ENCODE results near the gene BMERB1.

Gene BMERB1

DNA sequence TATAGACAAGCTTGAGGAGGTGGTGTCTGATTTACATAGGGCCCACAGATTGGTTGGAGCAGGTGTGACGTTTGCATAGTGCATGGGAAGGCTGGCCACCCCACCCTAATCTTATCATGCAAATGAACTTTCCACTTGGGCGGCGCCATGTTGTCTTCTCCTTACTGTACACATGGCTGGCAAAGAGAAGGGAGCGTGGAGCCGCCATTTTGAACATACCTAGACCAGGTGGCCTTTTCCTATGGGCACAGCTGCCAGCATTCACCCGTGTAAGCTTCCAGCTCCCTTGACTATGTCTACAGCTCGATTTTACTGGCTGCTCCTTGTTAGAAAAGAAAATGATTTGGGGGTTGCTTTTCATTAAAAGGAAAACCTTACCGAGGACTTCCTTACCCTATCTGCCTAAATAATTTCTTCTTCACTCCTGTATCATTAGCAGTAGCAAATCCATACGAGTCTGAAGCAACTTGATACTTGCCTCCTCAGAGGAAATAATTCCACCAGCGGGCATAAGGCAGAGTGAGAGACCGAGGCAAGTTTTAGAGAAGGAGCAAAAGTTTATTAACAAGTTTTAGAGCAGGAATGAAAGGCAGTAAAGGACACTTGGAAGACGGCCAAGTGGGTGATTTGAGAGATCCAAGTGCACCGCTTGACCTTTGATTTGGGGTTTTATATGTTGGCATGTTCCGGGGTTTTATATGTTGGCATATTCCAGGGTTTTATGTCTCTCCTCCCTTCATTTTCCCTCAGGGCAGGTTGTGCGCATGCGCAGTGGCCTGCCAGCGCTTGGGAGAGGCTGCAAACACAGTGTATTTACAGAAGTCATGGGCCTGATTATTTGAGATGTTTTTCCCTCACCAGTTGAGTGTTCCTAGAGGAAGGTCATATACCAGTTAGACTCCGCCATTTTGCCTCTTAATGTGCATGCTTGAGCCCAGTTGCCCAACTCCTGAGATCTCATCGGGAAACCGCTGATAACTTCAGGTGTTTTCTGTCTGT, 142.9 kb downstream of the BMERB1 start:
- Histone ChIP-seq H4K8ac (ENCODE audit: low read depth, low read length) (no peak overlapping the region), H3K56ac (ENCODE audit: low read length) (no peak overlapping the region), H3K9ac (ENCODE audit: low read length) (no peak overlapping the region), H3K27ac (ENCODE audit: low read depth, low read length) (no peak overlapping the region), H4K5ac (ENCODE audit: low read length) (no peak overlapping the region), H3K4me3 (ENCODE audit: low read length) (no peak overlapping the region), H2BK120ac (ENCODE audit: low read depth, low read length) (no peak overlapping the region), H3K4me1 (ENCODE audit: control insufficient read depth, low read depth, low read length) (no peaks in the 10 kb centered on the region), H3K18ac (ENCODE audit: low read length) (no peak overlapping the region), H3K27me3 (ENCODE audit: insufficient read depth, low read length, poor library complexity) (no peaks in the 10 kb centered on the region), H2BK15ac (replicated peaks; ENCODE audit: low read depth) (no peak overlapping the region), H3K79me1 (ENCODE audit: low read length) (no peaks in the 10 kb centered on the region), H3K23ac (ENCODE audit: low read length) (no peak overlapping the region), H2AK5ac (ENCODE audit: low read length) (no peak overlapping the region), H3K36me3 (ENCODE audit: control insufficient read depth, insufficient read depth, low read length) (no peaks in the 10 kb centered on the region), H3K4ac (ENCODE audit: low read depth, low read length) (no peak overlapping the region), H3K79me2 (ENCODE audit: control insufficient read depth, insufficient read depth, low read length) (no peaks in the 10 kb centered on the region), H2BK5ac (ENCODE audit: low read length) (no peak overlapping the region), H3K4me2 (ENCODE audit: low read length) (no peak overlapping the region)
- DNase-seq = no peak
- WGBS (ENCODE audit: extremely low coverage, insufficient coverage, low lambda C conversion rate) = no CpG with 5 or more reads among the region's 20 CpGs

- Histone ChIP-seq H2BK15ac (replicated peaks; ENCODE audit: low read depth) (no peak overlapping the region), H3K23ac (ENCODE audit: low read length) (no peak overlapping the region), H3K4ac (ENCODE audit: low read depth, low read length) (no peak overlapping the region), H3K18ac (ENCODE audit: low read length) (no peak overlapping the region), H3K9ac (ENCODE audit: low read length) (no peak overlapping the region), H3K36me3 (ENCODE audit: control insufficient read depth, insufficient read depth, low read length) (no peaks in the 10 kb centered on the region), H3K56ac (ENCODE audit: low read length) (no peak overlapping the region), H3K27me3 (ENCODE audit: insufficient read depth, low read length, poor library complexity) (no peaks in the 10 kb centered on the region), H2BK5ac (ENCODE audit: low read length) (no peak overlapping the region), H3K4me3 (ENCODE audit: low read length) (no peak overlapping the region), H4K8ac (ENCODE audit: low read depth, low read length) (no peak overlapping the region), H3K4me1 (ENCODE audit: control insufficient read depth, low read depth, low read length) (no peaks in the 10 kb centered on the region), H3K27ac (ENCODE audit: low read depth, low read length) (no peak overlapping the region), H3K4me2 (ENCODE audit: low read length) (no peak overlapping the region), H4K5ac (ENCODE audit: low read length) (no peak overlapping the region), H3K79me2 (ENCODE audit: control insufficient read depth, insufficient read depth, low read length) (no peaks in the 10 kb centered on the region), H2BK120ac (ENCODE audit: low read depth, low read length) (no peak overlapping the region), H2AK5ac (ENCODE audit: low read length) (no peak overlapping the region), H3K79me1 (ENCODE audit: low read length) (no peaks in the 10 kb centered on the region)
- no CpG with 5 or more reads among the region's 4 CpGs for WGBS (ENCODE audit: extremely low coverage, insufficient coverage, low lambda C conversion rate)
- no peak for DNase-seq
Measured at GRCh38 chr16:15578824-15579223, 144.4 kb downstream of the BMERB1 start.

GRCh38 chr16:15581127-15581815, 146.9 kb downstream of the BMERB1 start:
- Histone ChIP-seq H3K23ac (ENCODE audit: low read length) (no peak overlapping the region), H3K36me3 (ENCODE audit: control insufficient read depth, insufficient read depth, low read length) (no peaks in the 10 kb centered on the region), H3K79me2 (ENCODE audit: control insufficient read depth, insufficient read depth, low read length) (no peaks in the 10 kb centered on the region), H3K27me3 (ENCODE audit: insufficient read depth, low read length, poor library complexity) (no peaks in the 10 kb centered on the region), H2AK5ac (ENCODE audit: low read length) (no peak overlapping the region), H2BK120ac (ENCODE audit: low read depth, low read length) (no peak overlapping the region), H3K4me3 (ENCODE audit: low read length) (no peak overlapping the region), H3K4me1 (ENCODE audit: control insufficient read depth, low read depth, low read length) (no peaks in the 10 kb centered on the region), H4K5ac (ENCODE audit: low read length) (no peak overlapping the region), H4K8ac (ENCODE audit: low read depth, low read length) (no peak overlapping the region), H3K9ac (ENCODE audit: low read length) (no peak overlapping the region), H3K4me2 (ENCODE audit: low read length) (no peak overlapping the region), H3K79me1 (ENCODE audit: low read length) (no peaks in the 10 kb centered on the region), H3K56ac (ENCODE audit: low read length) (no peak overlapping the region), H3K4ac (ENCODE audit: low read depth, low read length) (no peak overlapping the region), H2BK15ac (replicated peaks; ENCODE audit: low read depth) (no peak overlapping the region), H3K18ac (ENCODE audit: low read length) (no peak overlapping the region), H3K27ac (ENCODE audit: low read depth, low read length) (no peak overlapping the region), H2BK5ac (ENCODE audit: low read length) (no peak overlapping the region)
- DNase-seq = no peak
- no CpG with 5 or more reads among the region's 10 CpGs for WGBS (ENCODE audit: extremely low coverage, insufficient coverage, low lambda C conversion rate)

DNA sequence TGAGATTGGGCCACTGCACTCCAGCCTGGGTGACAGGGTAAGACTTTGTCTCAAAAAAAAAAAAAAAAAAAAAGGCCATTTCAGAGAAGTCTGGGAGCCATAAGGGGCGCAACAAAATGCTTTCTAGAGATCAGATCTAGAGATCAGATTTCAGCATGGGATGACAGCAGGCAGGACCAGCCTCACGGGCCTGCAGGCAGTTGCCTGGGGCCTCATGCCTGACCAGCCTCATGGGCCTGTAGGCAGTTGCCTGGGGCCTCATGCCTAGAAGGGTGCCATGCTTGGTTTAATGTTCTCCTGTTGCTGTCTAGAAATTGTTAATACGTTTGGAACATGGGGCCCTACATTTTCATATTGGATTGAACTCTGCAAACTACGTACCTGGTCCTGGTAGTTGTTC, 149.1 kb downstream of the BMERB1 start:
- no peak overlapping the region for H3K18ac ChIP-seq (ENCODE audit: low read length)
- H4K8ac ChIP-seq (ENCODE audit: low read depth, low read length) = no peak overlapping the region
- H3K79me1 ChIP-seq (ENCODE audit: low read length) = no peaks in the 10 kb centered on the region
- no peak overlapping the region for H3K9ac ChIP-seq (ENCODE audit: low read length)
- H4K5ac ChIP-seq (ENCODE audit: low read length) = no peak overlapping the region
- no peak overlapping the region for H2BK15ac ChIP-seq (replicated peaks; ENCODE audit: low read depth)
- no CpG with 5 or more reads among the region's 4 CpGs for WGBS (ENCODE audit: extremely low coverage, insufficient coverage, low lambda C conversion rate)
- no peaks in the 10 kb centered on the region for H3K36me3 ChIP-seq (ENCODE audit: control insufficient read depth, insufficient read depth, low read length)
- no peak overlapping the region for H3K23ac ChIP-seq (ENCODE audit: low read length)
- DNase-seq = no peak
- H2BK5ac ChIP-seq (ENCODE audit: low read length) = no peak overlapping the region
- no peak overlapping the region for H3K4me2 ChIP-seq (ENCODE audit: low read length)
- H3K56ac ChIP-seq (ENCODE audit: low read length) = no peak overlapping the region
- H3K4ac ChIP-seq (ENCODE audit: low read depth, low read length) = no peak overlapping the region
- H2BK120ac ChIP-seq (ENCODE audit: low read depth, low read length) = no peak overlapping the region
- no peak overlapping the region for H3K4me3 ChIP-seq (ENCODE audit: low read length)
- H3K27ac ChIP-seq (ENCODE audit: low read depth, low read length) = no peak overlapping the region
- no peak overlapping the region for H2AK5ac ChIP-seq (ENCODE audit: low read length)
- H3K27me3 ChIP-seq (ENCODE audit: insufficient read depth, low read length, poor library complexity) = no peaks in the 10 kb centered on the region
- no peaks in the 10 kb centered on the region for H3K79me2 ChIP-seq (ENCODE audit: control insufficient read depth, insufficient read depth, low read length)
- H3K4me1 ChIP-seq (ENCODE audit: control insufficient read depth, low read depth, low read length) = no peaks in the 10 kb centered on the region

- H3K27ac ChIP-seq (ENCODE audit: low read depth, low read length) = no peak overlapping the region
Measured at GRCh38 chr16:15585956-15586355, 151.6 kb downstream of the BMERB1 start.

More at GRCh38 chr16:15585956-15586355, 151.6 kb downstream of the BMERB1 start:
- H3K79me2 ChIP-seq (ENCODE audit: control insufficient read depth, insufficient read depth, low read length) = no peaks in the 10 kb centered on the region
- H2AK5ac ChIP-seq (ENCODE audit: low read length) = no peak overlapping the region
- H2BK5ac ChIP-seq (ENCODE audit: low read length) = no peak overlapping the region
- no peak overlapping the region for H3K9ac ChIP-seq (ENCODE audit: low read length)
- H2BK15ac ChIP-seq (replicated peaks; ENCODE audit: low read depth) = no peak overlapping the region
- no peak for DNase-seq
- H3K4me2 ChIP-seq (ENCODE audit: low read length) = no peak overlapping the region
- H3K56ac ChIP-seq (ENCODE audit: low read length) = no peak overlapping the region
- no peaks in the 10 kb centered on the region for H3K4me1 ChIP-seq (ENCODE audit: control insufficient read depth, low read depth, low read length)
- no peak overlapping the region for H3K23ac ChIP-seq (ENCODE audit: low read length)
- H4K8ac ChIP-seq (ENCODE audit: low read depth, low read length) = no peak overlapping the region
- no peaks in the 10 kb centered on the region for H3K79me1 ChIP-seq (ENCODE audit: low read length)
- no peaks in the 10 kb centered on the region for H3K27me3 ChIP-seq (ENCODE audit: insufficient read depth, low read length, poor library complexity)
- H3K36me3 ChIP-seq (ENCODE audit: control insufficient read depth, insufficient read depth, low read length) = no peaks in the 10 kb centered on the region
- no peak overlapping the region for H3K4ac ChIP-seq (ENCODE audit: low read depth, low read length)
- H3K4me3 ChIP-seq (ENCODE audit: low read length) = no peak overlapping the region
- H2BK120ac ChIP-seq (ENCODE audit: low read depth, low read length) = no peak overlapping the region
- no peak overlapping the region for H3K18ac ChIP-seq (ENCODE audit: low read length)
- no peak overlapping the region for H4K5ac ChIP-seq (ENCODE audit: low read length)
- no CpG with 5 or more reads among the region's 1 CpG for WGBS (ENCODE audit: extremely low coverage, insufficient coverage, low lambda C conversion rate)

Measured in mesendoderm (in vitro differentiated cells).